HL-60/S4 treated with phorbol 12-myristate 13-acetate at 8.2 ng/mL for 4 days and 3 days (cell line): ENCODE results near the gene RAPGEF1.
"Not testable (repeated sequence)": the region's sequence is repeated elsewhere in the genome, so short reads cannot be mapped to it uniquely, and the experiment has no call there.

Experiments
- in situ Hi-C: fragments of 300-500 bp; cut with MboI; formaldehyde crosslinking; loops from 2 replicates; pipeline ENCODE4 v1.15.0; 2022; ENCODE audit warnings: low sequenced_read_pairs

Gene RAPGEF1

GRCh38 chr9:131673531-131673930 is 66.3 kb downstream of the RAPGEF1 start:
- in situ Hi-C loops, result no loop called here

- in situ Hi-C loops, result no loop called here
Observed at GRCh38 chr9:131673068-131673467, 66.8 kb downstream of the RAPGEF1 start.

GRCh38 chr9:131672451-131672850 is 67.4 kb downstream of the RAPGEF1 start:
- in situ Hi-C loops, result no loop called here

- in situ Hi-C loops, result no loop called here
Observed at GRCh38 chr9:131671133-131671520, 68.7 kb downstream of the RAPGEF1 start.

GRCh38 chr9:131670247-131671132 is 69.4 kb downstream of the RAPGEF1 start:
- in situ Hi-C loops, result no loop called here

GRCh38 chr9:131669269-131670157 is 70.4 kb downstream of the RAPGEF1 start:
- in situ Hi-C loops, result no loop called here

- in situ Hi-C loops, result no loop called here
Observed at GRCh38 chr9:131668439-131669268, 71.2 kb downstream of the RAPGEF1 start.

- in situ Hi-C loops, result no loop called here
Observed at GRCh38 chr9:131668057-131668438, 71.8 kb downstream of the RAPGEF1 start.

- in situ Hi-C loops, result no loop called here
Observed at GRCh38 chr9:131667576-131667975, 72.3 kb downstream of the RAPGEF1 start.

- in situ Hi-C loops, result no loop called here
Observed at GRCh38 chr9:131666774-131667173, 73.1 kb downstream of the RAPGEF1 start.

GRCh38 chr9:131666029-131666428 is 73.8 kb downstream of the RAPGEF1 start:
- in situ Hi-C loops, result no loop called here

GRCh38 chr9:131663288-131663687 is 76.6 kb downstream of the RAPGEF1 start:
- in situ Hi-C loops, result no loop called here

GRCh38 chr9:131662289-131662621 is 77.6 kb downstream of the RAPGEF1 start:
- in situ Hi-C loops, result not testable (repeated sequence)

GRCh38 chr9:131661568-131662288 is 78.1 kb downstream of the RAPGEF1 start:
- in situ Hi-C loops, result no loop called here

- in situ Hi-C loops, result no loop called here
Observed at GRCh38 chr9:131660466-131661405, 79.1 kb downstream of the RAPGEF1 start.

- in situ Hi-C loops, result loop anchor here (10.0 kb wide), 1 partner anchor 64 kb away; no protein-coding TSS in a partner anchor
Observed at GRCh38 chr9:131658377-131659129, 81.3 kb downstream of the RAPGEF1 start.

- in situ Hi-C loops, result loop anchor here (10.0 kb wide), 1 partner anchor 63 kb away; no protein-coding TSS in a partner anchor
Observed at GRCh38 chr9:131657940-131658339, 81.9 kb downstream of the RAPGEF1 start.

GRCh38 chr9:131657456-131657855 is 82.4 kb downstream of the RAPGEF1 start:
- in situ Hi-C loops, result loop anchor here (10.0 kb wide), 1 partner anchor 63 kb away; no protein-coding TSS in a partner anchor
